ENCODE data around the gene PMAIP1.

DNA sequence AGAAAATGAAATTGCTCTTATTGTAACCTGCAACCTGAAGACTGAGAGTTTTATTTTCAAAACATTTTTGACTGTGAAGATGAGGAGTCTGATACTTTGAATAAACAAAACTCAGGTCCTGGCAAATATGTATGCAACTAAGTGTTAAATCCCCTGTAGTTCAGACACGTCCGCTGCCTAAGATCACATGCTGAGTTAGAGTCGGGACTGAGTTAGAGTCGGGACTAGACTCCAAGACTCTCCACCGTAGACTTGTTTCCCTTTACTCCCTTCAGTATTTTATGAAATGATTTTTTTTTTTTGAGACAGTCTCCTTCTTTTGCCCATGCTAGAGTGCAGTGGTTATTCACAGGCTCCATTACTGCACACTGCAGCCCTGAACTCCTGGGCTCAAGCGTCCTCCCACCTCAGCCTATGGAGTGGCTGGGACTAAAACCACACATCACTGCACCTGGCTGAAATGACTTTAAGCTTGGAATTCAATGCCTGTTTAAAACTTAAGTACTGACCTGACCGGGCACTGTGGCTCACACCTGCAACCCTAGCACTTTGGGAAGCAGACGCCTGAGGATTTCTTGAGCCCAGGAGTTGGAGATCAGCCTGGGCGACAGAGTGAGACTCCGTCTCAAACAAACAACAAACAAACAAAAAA, 28.0 kb upstream of the PMAIP1 start:
- TF ChIP-seq FOXM1 (IDR thresholded peaks at IDR 0.05; ENCODE audit: borderline replicate concordance), result no peak
- TF ChIP-seq BHLHE40 (IDR thresholded peaks at IDR 0.05; ENCODE audit: borderline replicate concordance), result no peak
- no peak for TF ChIP-seq SP1 (IDR thresholded peaks at IDR 0.05)
- no peak for TF ChIP-seq LEF1 (IDR thresholded peaks at IDR 0.05; ENCODE audit: borderline replicate concordance)
- TF ChIP-seq ELF4 (IDR thresholded peaks at IDR 0.05), result no peak
- no peak for TF ChIP-seq ZNF384 (IDR thresholded peaks at IDR 0.05)
- TF ChIP-seq SUZ12 (IDR thresholded peaks at IDR 0.05), result no peak
- TF ChIP-seq ARNT (IDR thresholded peaks at IDR 0.05), result no peak
- TF ChIP-seq FOXK2 (IDR thresholded peaks at IDR 0.05), result no peak
- no peak for TF ChIP-seq HDGF (IDR thresholded peaks at IDR 0.05; ENCODE audit: borderline replicate concordance)
- TF ChIP-seq NFRKB (IDR thresholded peaks at IDR 0.05), result no peak
